BLaER1 treated with 17β-estradiol and CSF1 and Interleukin-3, amounts not matched to agents 10 nM and 100 nM (cell line): ENCODE results near the gene IRF2.

Experiments
- H3K27ac ChIP-seq, 11 experiments: shearing (Covaris generic); formaldehyde crosslinking; 2 replicates each; pipeline ENCODE4 v1.8.1; 2022
- H3K27me3 ChIP-seq, 11 experiments: shearing (Covaris generic); formaldehyde crosslinking; 2 replicates each; pipeline ENCODE4 v1.8.1; 2022
- H3K36me3 ChIP-seq, 11 experiments: shearing (Covaris generic); formaldehyde crosslinking; 2 replicates each; pipeline ENCODE4 v1.8.1; 2022
- H3K4me1 ChIP-seq, 10 experiments: shearing (Covaris generic); formaldehyde crosslinking; 2 replicates each; pipeline ENCODE4 v1.8.1; 2022
- H3K4me2 ChIP-seq, 11 experiments: shearing (Covaris generic); formaldehyde crosslinking; 2 replicates each; pipeline ENCODE4 v1.8.1; 2022
- H3K4me3 ChIP-seq, 10 experiments: shearing (Covaris generic); formaldehyde crosslinking; 2 replicates each; pipeline ENCODE4 v1.8.1; 2022
- H3K9ac ChIP-seq, 11 experiments: shearing (Covaris generic); formaldehyde crosslinking; 2 replicates each; pipeline ENCODE4 v1.8.1; 2022
- H3K9me3 ChIP-seq, 11 experiments: shearing (Covaris generic); formaldehyde crosslinking; replicated peaks in 1 of 11; 2 replicates each; pipeline ENCODE4 v1.8.1; 2022
- H4K20me1 ChIP-seq, 11 experiments: shearing (Covaris generic); formaldehyde crosslinking; 2 replicates each; pipeline ENCODE4 v1.8.1; 2022
- Cebpa-rat ChIP-seq, 11 experiments: shearing (Covaris generic); IDR thresholded peaks; 2 replicates each; pipeline ENCODE4 v1.8.1; 2022

IRF2 gene

GRCh38 chr4:184450743-184451535, 23.4 kb downstream of the IRF2 start:
- Histone ChIP-seq H4K20me1 (peaks cover 3 to 96% (median 58%) of the 10 kb centered on the region in 11 experiments; a peak in 20 of 22 replicates), H3K4me2 (peak overlapping the region; percentile 61 to 90 (median 79)), H3K9me3 (0 out of 22 replicates have a peak, but pooled peaks cover 0 to 2% (median 0%) of the 10 kb centered on the region in 11 experiments), H3K27me3 (no peaks in the 10 kb centered on the region), H3K9ac (peak overlapping the region in 5 of 11 experiments; percentile 22 to 42 (median 37); a peak in 7 of 22 replicates), H3K27ac (peak overlapping the region in 10 of 11 experiments; percentile 15 to 70 (median 48); a peak in 18 of 22 replicates), H3K4me3 (no peak overlapping the region), H3K36me3 (peaks cover 0 to 21% (median 8%) of the 10 kb centered on the region in 11 experiments; a peak in 12 of 22 replicates), H3K4me1 (peaks cover 86 to 96% (median 90%) of the 10 kb centered on the region in 10 experiments)
- no peak for TF ChIP-seq Cebpa-rat (IDR thresholded peaks at IDR 0.05)

DNA sequence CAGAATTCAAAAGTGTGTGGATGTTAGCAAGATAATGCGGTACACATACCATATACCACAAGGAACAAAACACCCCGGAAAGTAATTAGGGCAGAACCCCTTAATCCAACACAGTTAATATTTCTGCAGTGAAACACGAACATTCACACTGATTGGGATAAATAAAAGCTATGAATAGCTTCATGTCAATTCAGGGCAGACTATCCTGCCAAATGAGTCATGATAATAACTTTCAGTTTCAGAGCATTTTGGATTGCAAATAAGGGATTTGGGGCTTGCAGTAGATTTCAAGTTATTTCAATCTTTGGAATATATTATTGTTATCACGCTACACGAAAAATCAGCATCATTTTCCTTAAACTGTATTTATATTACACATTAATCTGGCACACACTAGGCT, 24.3 kb downstream of the IRF2 start:
- Histone ChIP-seq H4K20me1 (peaks cover 3 to 98% (median 64%) of the 10 kb centered on the region in 11 experiments; a peak in 20 of 22 replicates), H3K36me3 (peaks cover 0 to 16% (median 4%) of the 10 kb centered on the region in 11 experiments; a peak in 8 of 22 replicates), H3K4me1 (peaks cover 92 to 99% (median 97%) of the 10 kb centered on the region in 10 experiments), H3K4me2 (peak overlapping the region; percentile 82 to 95 (median 88); a peak in 21 of 22 replicates), H3K9ac (peak overlapping the region in 4 of 11 experiments; percentile 20 to 78 (median 55); a peak in 2 of 22 replicates), H3K9me3 (0 out of 22 replicates have a peak, but pooled peaks cover 0 to 2% (median 0%) of the 10 kb centered on the region in 11 experiments), H3K27ac (peak overlapping the region in 8 of 11 experiments; percentile 71 to 85 (median 80); a peak in 14 of 22 replicates), H3K27me3 (no peaks in the 10 kb centered on the region), H3K4me3 (no peak overlapping the region)
- TF ChIP-seq Cebpa-rat (IDR thresholded peaks at IDR 0.05): no peak

GRCh38 chr4:184448821-184449220, 25.5 kb downstream of the IRF2 start:
- TF ChIP-seq Cebpa-rat (IDR thresholded peaks at IDR 0.05): no peak
- Histone ChIP-seq H3K4me1 (peaks cover 90 to 100% (median 97%) of the 10 kb centered on the region in 10 experiments), H3K36me3 (peaks cover 0 to 20% (median 6%) of the 10 kb centered on the region in 11 experiments; a peak in 9 of 22 replicates), H3K4me3 (peak overlapping the region; percentile 43 to 64 (median 54)), H3K9ac (peak overlapping the region; percentile 38 to 78 (median 70)), H3K4me2 (peak overlapping the region; percentile 82 to 95 (median 88)), H3K27me3 (no peaks in the 10 kb centered on the region), H4K20me1 (peaks cover 3 to 98% (median 57%) of the 10 kb centered on the region in 11 experiments; a peak in 20 of 22 replicates), H3K9me3 (0 out of 22 replicates have a peak, but pooled peaks cover 0 to 2% (median 0%) of the 10 kb centered on the region in 11 experiments), H3K27ac (peak overlapping the region; percentile 14 to 85 (median 78); a peak in 21 of 22 replicates)

DNA sequence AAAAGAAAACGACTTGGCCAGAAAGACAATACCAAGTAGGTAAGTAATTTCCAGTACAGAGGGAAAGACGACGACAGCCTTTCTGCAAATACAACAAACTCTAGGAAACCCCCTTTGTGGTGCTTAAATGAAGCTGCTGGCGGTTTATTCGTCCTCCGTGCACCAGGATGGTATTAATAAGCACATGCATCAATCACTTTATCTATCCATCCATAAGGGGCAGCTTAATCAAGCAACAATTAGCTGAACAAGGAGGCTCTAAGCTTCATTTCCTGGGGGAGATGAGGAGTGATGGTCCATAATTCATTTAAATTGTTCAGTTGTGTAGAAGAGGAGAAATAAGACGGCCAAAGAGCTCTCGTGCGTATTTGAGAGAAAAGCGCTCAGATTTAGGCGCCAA, 26.2 kb downstream of the IRF2 start:
- H3K4me3 ChIP-seq: peak overlapping the region; percentile 43 to 64 (median 54); a peak in 19 of 20 replicates
- peaks cover 83 to 95% (median 91%) of the 10 kb centered on the region in 10 experiments for H3K4me1 ChIP-seq
- no peaks in the 10 kb centered on the region for H3K27me3 ChIP-seq
- H3K9me3 ChIP-seq: 0 out of 22 replicates have a peak, but pooled peaks cover 0 to 2% (median 0%) of the 10 kb centered on the region in 11 experiments
- TF ChIP-seq Cebpa-rat (IDR thresholded peaks at IDR 0.05): no peak
- peak overlapping the region; percentile 38 to 78 (median 70); a peak in 20 of 22 replicates for H3K9ac ChIP-seq
- H3K36me3 ChIP-seq: peaks cover 0 to 25% (median 8%) of the 10 kb centered on the region in 11 experiments; a peak in 9 of 22 replicates
- peaks cover 3 to 98% (median 57%) of the 10 kb centered on the region in 11 experiments; a peak in 20 of 22 replicates for H4K20me1 ChIP-seq
- H3K4me2 ChIP-seq: peak overlapping the region; percentile 82 to 95 (median 88)
- H3K27ac ChIP-seq: peak overlapping the region in 9 of 11 experiments; percentile 59 to 85 (median 78); a peak in 19 of 22 replicates

GRCh38 chr4:184447664-184448063, 26.7 kb downstream of the IRF2 start:
- peak overlapping the region in 8 of 10 experiments; percentile 52 to 64 (median 56); a peak in 11 of 20 replicates for H3K4me3 ChIP-seq

GRCh38 chr4:184446132-184446658, 28.2 kb downstream of the IRF2 start:
- Histone ChIP-seq H3K4me1 (peaks cover 72 to 87% (median 81%) of the 10 kb centered on the region in 10 experiments), H3K9me3 (0 out of 22 replicates have a peak, but pooled peaks cover 0 to 2% (median 0%) of the 10 kb centered on the region in 11 experiments), H3K36me3 (peaks cover 0 to 20% (median 7%) of the 10 kb centered on the region in 11 experiments; a peak in 8 of 22 replicates), H3K27me3 (no peaks in the 10 kb centered on the region), H4K20me1 (peaks cover 0 to 95% (median 54%) of the 10 kb centered on the region in 11 experiments; a peak in 18 of 22 replicates), H3K4me3 (no peak overlapping the region), H3K27ac (peak overlapping the region in 2 of 11 experiments; percentile 17 to 85; a peak in 1 of 22 replicates), H3K9ac (no peak overlapping the region), H3K4me2 (peak overlapping the region; percentile 43 to 95 (median 87); a peak in 21 of 22 replicates)
- no peak for TF ChIP-seq Cebpa-rat (IDR thresholded peaks at IDR 0.05)

More at GRCh38 chr4:184447664-184448063, 26.7 kb downstream of the IRF2 start:
- Histone ChIP-seq H4K20me1 (peaks cover 3 to 96% (median 57%) of the 10 kb centered on the region in 11 experiments; a peak in 20 of 22 replicates), H3K36me3 (peaks cover 0 to 25% (median 8%) of the 10 kb centered on the region in 11 experiments; a peak in 9 of 22 replicates), H3K27ac (peak overlapping the region in 9 of 11 experiments; percentile 59 to 85 (median 78); a peak in 18 of 22 replicates), H3K27me3 (no peaks in the 10 kb centered on the region), H3K4me2 (peak overlapping the region; percentile 82 to 95 (median 88)), H3K9me3 (0 out of 22 replicates have a peak, but pooled peaks cover 0 to 2% (median 0%) of the 10 kb centered on the region in 11 experiments), H3K4me1 (peaks cover 82 to 90% (median 87%) of the 10 kb centered on the region in 10 experiments), H3K9ac (peak overlapping the region in 9 of 11 experiments; percentile 38 to 78 (median 72); a peak in 16 of 22 replicates)
- TF ChIP-seq Cebpa-rat (IDR thresholded peaks at IDR 0.05): no peak

- Histone ChIP-seq H3K27ac (peak overlapping the region in 8 of 11 experiments; percentile 1 to 33 (median 22); a peak in 6 of 22 replicates), H3K4me1 (peaks cover 69 to 83% (median 73%) of the 10 kb centered on the region in 10 experiments), H3K4me3 (no peak overlapping the region), H3K36me3 (peaks cover 0 to 20% (median 8%) of the 10 kb centered on the region in 11 experiments; a peak in 8 of 22 replicates), H3K27me3 (no peaks in the 10 kb centered on the region), H3K9ac (peak overlapping the region in 1 of 11 experiments; percentile 27; a peak in 1 of 22 replicates), H3K9me3 (0 out of 22 replicates have a peak, but pooled peaks cover 0 to 2% (median 0%) of the 10 kb centered on the region in 11 experiments), H4K20me1 (peaks cover 8 to 97% (median 61%) of the 10 kb centered on the region in 11 experiments; a peak in 20 of 22 replicates), H3K4me2 (peak overlapping the region; percentile 43 to 95 (median 87))
- TF ChIP-seq Cebpa-rat (IDR thresholded peaks at IDR 0.05): no peak
These were observed 29.4 kb downstream of the IRF2 start for GRCh38 chr4:184444953-184445309.
